Right cardiac atrium (tissue), 5 donors: ENCODE data around the gene DCP1B. TPM values are rescaled to one million over a fixed set of nuclear protein-coding genes. Genes with fewer than 3 reads are reported as not detected.

ENCODE experiments used
- ATAC-seq, 2 donors: fragments of 200-7000 bp; cut with Tn5 transposase; one replicate each; pipeline versions ENCODE4 v1.8.0 to v1.9.1; 2020; ENCODE audit warnings: moderate library complexity in 2 of 2, mild to moderate bottlenecking in 1 of 2
- DNase-seq, 3 donors: peaks; one replicate each; pipeline ENCODE4 v3.0.0-alpha.2; 2020
- H3K27ac ChIP-seq: one replicate; pipeline ENCODE4 v1.5.1; 2013; ENCODE audit warnings: mild to moderate bottlenecking, low read length, control low read depth, moderate library complexity
- H3K27me3 ChIP-seq: one replicate; pipeline ENCODE4 v1.6.1; 2013; ENCODE audit not compliant: control insufficient read depth, insufficient read depth
- H3K4me1 ChIP-seq: one replicate; pipeline ENCODE4 v1.6.1; 2013; ENCODE audit warnings: low read length; ENCODE audit not compliant: control insufficient read depth, insufficient read depth
- H3K4me3 ChIP-seq: one replicate; pipeline ENCODE4 v1.5.1; 2013; ENCODE audit warnings: low read length, control low read depth
- H3K9me3 ChIP-seq: one replicate; pipeline ENCODE4 v1.6.1; 2013; ENCODE audit warnings: low read length; ENCODE audit not compliant: control insufficient read depth
- WGBS: extraction: QIAGEN DNeasy Blood & Tissue Kit; methylation state at CpG from one replicate; pipeline ENCODE4 v1.1.7; 2013; 5-methylcytosine and 5-hydroxymethylcytosine counted together
- intact Hi-C, 4 donors: fragments of 100-400 bp; cut with DNase I; formaldehyde crosslinking; loops; one replicate each; pipeline versions ENCODE4 v1.11.0 to v1.14.0; 2022 to 2023
- polyA plus RNA-seq: library from polyadenylated mRNA; stranded (reverse); fragments of 200-250 nt; gene quantifications from one replicate; pipeline ENCODE4 v1.2.3, GENCODE V29; 2013
- total RNA-seq, 4 donors: library from RNA; stranded (reverse); fragmentation: NEBNext Ultra II Directional; extraction: Animal tissue kit (Norgen Biotek cat#: 25700); gene quantifications; one replicate each; pipeline ENCODE4 v1.2.1, GENCODE V29; 2021
- donor health status: healthy with polysubstance abuse.
- donor health status: DM: no; HTN: yes; CAD: no.
- donor health status: DM: no; HTN: no; CAD: no.
- donor health status: DM: no; HTN: yes; CAD: no; lungs with severe emphysema.
- donor health status: DM: yes; HTN: yes; CAD: no.

The DCP1B gene
- total and polyA plus RNA-seq, 5 donors, result 3.4 to 4.8 (median 3.5) TPM

- intact Hi-C loops, result loop anchor here in 2 of 4 donors (5.0 kb wide), 2 partner anchors 59 to 64 kb away; no protein-coding TSS in a partner anchor
- peak; percentile 29 to 80 (median 65) for DNase-seq
- 48% methylated on average over 9 of the region's 9 CpGs for WGBS
- H3K27me3 ChIP-seq, result no peaks in the 10 kb centered on the region
- no peaks in the 10 kb centered on the region for H3K4me1 ChIP-seq
- peak overlapping the region; percentile 65 for H3K4me3 ChIP-seq
- peak; percentile 72 to 76 for ATAC-seq
- H3K27ac ChIP-seq, result peak overlapping the region; percentile 98
- no peaks in the 10 kb centered on the region for H3K9me3 ChIP-seq
These were observed 31.4 kb downstream of the DCP1B start for GRCh38 chr12:1972856-1973317.

DNA sequence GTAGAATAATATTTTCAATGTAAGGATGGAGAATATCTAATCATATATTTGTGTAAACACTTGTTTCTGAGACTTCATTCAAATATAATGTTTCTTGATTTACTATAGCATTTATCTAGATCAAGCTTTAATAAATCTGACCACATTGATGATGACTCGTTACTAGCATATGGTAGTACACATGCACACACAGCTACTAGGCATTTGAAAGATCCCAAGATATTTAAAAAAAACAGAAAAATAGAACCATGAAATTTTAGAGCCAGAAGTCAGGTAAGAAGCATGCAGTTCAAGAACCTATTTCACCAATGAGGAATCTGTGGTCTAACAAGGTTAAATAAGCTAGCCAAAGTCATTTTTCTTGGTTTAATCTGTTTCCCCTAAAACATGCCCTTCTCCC is 32.0 kb downstream of the DCP1B start:
- intact Hi-C loops, result loop anchor here in 2 of 4 donors (5.0 kb wide), 2 partner anchors 60 to 65 kb away; no protein-coding TSS in a partner anchor
- Histone ChIP-seq H3K9me3 (no peaks in the 10 kb centered on the region), H3K27ac (no peak overlapping the region), H3K27me3 (no peaks in the 10 kb centered on the region), H3K4me1 (no peaks in the 10 kb centered on the region), H3K4me3 (peak overlapping the region; percentile 65)
- ATAC-seq, result no peak
- DNase-seq, result no peak
- WGBS, result 60% methylated on average over 1 of the region's 1 CpG

GRCh38 chr12:1970331-1970900 is 33.8 kb downstream of the DCP1B start:
- intact Hi-C loops, result loop anchor here in 2 of 4 donors (5.0 kb wide), 2 partner anchors 62 to 67 kb away; no protein-coding TSS in a partner anchor
- ATAC-seq, result peak; percentile 35 to 68
- peak overlapping the region; percentile 79 for H3K4me3 ChIP-seq
- no peaks in the 10 kb centered on the region for H3K27me3 ChIP-seq
- H3K27ac ChIP-seq, result peak overlapping the region; percentile 85
- H3K9me3 ChIP-seq, result no peaks in the 10 kb centered on the region
- DNase-seq, result no peak
- 47% methylated on average over 3 of the region's 3 CpGs for WGBS
- H3K4me1 ChIP-seq, result no peaks in the 10 kb centered on the region

- peak in 1 of 3 donors; percentile 40 for DNase-seq
- no peaks in the 10 kb centered on the region for H3K9me3 ChIP-seq
- H3K4me3 ChIP-seq, result no peak overlapping the region
- no peak overlapping the region for H3K27ac ChIP-seq
- no peaks in the 10 kb centered on the region for H3K4me1 ChIP-seq
- intact Hi-C loops, result no loop called here
- WGBS, result 68% methylated on average over 4 of the region's 4 CpGs
- H3K27me3 ChIP-seq, result no peaks in the 10 kb centered on the region
- ATAC-seq, result peak; percentile 76 to 86
These were observed 37.6 kb downstream of the DCP1B start for GRCh38 chr12:1966561-1967226.

DNA sequence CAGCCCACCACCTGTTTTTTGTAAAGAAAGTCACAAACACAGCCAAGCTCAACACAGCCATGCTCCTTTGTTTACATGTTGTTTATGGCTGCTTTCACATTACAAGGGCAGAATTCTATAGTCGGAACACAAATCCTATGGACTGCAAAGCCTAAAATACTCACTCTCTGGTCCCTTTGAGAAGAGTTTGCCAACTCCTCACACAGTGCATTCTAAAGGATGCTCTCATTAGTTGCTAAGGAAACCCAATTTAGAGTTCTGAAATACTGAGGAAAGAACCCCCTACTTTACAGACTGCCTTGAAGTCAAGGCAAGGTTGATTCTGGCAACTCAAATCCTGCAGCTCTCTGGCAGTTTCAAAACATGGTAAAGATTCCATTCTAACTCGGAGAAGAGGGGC is 38.3 kb downstream of the DCP1B start:
- no peaks in the 10 kb centered on the region for H3K27me3 ChIP-seq
- H3K27ac ChIP-seq, result no peak overlapping the region
- H3K4me1 ChIP-seq, result no peaks in the 10 kb centered on the region
- ATAC-seq (no peak), DNase-seq (no peak)
- no peaks in the 10 kb centered on the region for H3K9me3 ChIP-seq
- WGBS, result 90% methylated on average over 2 of the region's 2 CpGs
- no peak overlapping the region for H3K4me3 ChIP-seq
- intact Hi-C loops, result no loop called here

DNA sequence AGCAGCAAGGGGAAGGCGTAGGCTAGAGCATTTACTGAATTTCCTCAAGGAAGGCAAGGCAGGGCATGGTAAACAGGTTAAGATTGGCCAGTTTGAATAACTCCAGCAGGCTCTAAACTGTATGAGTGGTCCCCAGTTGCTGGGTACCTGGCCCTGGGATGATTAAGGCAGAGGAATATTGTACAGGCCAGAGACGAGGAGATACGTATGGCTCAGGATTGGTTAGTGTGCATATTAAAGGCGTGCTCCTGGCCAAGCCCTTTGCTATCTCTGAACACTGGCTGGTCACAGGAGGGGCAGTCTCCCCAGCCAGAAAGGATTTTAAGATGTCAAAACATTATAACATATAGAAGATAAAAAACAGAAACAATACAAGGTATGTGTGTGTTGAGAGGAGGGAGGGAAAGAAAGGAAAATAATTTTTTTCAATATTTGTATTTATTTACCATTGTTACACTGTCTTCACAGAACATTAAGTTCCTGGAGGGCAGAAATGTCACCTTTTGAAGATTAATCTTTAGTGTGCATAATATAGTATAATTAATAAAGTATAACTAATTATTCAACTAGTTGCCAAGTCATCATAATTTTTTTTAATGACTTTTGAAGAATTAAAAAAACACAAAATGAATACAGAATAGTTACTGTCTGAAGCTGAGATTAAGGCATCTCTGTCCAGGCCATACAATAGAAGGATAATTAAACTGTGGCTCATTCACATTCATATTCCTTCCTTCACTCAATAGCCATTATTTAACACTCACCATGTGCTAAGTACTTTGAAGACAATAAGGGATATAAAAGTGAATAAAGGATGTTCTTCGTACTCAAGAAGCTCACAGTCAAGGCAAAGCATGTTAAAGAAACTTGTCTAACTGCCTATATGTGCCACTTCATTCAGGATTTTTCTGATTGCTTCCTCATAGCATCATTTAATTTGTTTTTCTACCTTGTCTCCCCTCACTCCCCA is 41.9 kb downstream of the DCP1B start:
- Histone ChIP-seq H3K4me3 (no peak overlapping the region), H3K27me3 (no peaks in the 10 kb centered on the region), H3K9me3 (no peaks in the 10 kb centered on the region), H3K27ac (no peak overlapping the region), H3K4me1 (no peaks in the 10 kb centered on the region)
- WGBS, result 90% methylated on average over 5 of the region's 5 CpGs
- DNase-seq (no peak), ATAC-seq (no peak)
- intact Hi-C loops, result no loop called here

- Histone ChIP-seq H3K9me3 (no peaks in the 10 kb centered on the region), H3K4me3 (no peak overlapping the region), H3K27ac (no peak overlapping the region), H3K27me3 (no peaks in the 10 kb centered on the region), H3K4me1 (no peaks in the 10 kb centered on the region)
- 89% methylated on average over 3 of the region's 3 CpGs for WGBS
- intact Hi-C loops, result no loop called here
- DNase-seq, result no peak
- no peak for ATAC-seq
These were observed 47.5 kb downstream of the DCP1B start for GRCh38 chr12:1956716-1957115.

DNA sequence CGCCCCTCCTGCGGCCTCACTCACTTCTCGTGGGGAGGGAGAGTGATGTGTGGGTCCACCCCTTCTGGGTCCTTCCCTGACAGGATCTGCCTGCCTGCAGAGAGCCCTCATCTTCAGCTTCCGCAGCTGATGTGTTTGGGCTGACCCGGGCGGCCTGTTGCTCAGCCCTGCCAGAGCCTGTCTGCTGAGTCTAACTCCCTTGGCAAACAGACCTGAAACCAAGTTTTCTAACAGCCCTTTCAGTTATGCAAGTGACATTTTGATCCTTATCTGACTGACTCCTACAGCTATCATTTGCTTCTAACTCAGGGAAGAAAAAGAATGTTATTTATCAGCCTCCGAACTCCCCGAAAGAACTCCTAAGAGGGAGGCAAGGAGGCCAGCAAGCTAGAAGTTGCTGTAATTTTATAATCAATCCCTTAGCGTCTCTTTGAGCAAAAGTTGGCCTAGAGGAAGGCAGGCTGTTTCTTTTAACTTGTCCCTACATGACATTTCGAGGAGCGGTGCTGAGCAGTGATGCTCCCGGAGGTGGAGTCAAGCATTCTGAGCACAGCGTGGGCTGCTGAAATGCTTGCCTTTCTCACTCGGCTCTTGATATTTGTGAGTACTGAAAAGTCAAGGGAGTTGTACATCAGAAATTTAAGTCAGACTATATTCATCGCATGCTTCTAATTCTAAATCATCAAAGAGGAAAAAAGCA is 54.3 kb downstream of the DCP1B start:
- DNase-seq (peak in 2 of 3 donors; percentile 45 to 67), ATAC-seq (peak; percentile 56 to 67)
- no peaks in the 10 kb centered on the region for H3K27me3 ChIP-seq
- intact Hi-C loops, result no loop called here
- no peaks in the 10 kb centered on the region for H3K9me3 ChIP-seq
- WGBS, result 55% methylated on average over 15 of the region's 15 CpGs
- H3K4me3 ChIP-seq, result no peak overlapping the region
- peaks cover 3% of the 10 kb centered on the region for H3K4me1 ChIP-seq
- H3K27ac ChIP-seq, result no peak overlapping the region

- no peaks in the 10 kb centered on the region for H3K27me3 ChIP-seq
- no peak overlapping the region for H3K27ac ChIP-seq
- DNase-seq (peak in 2 of 3 donors; percentile 22 to 30), ATAC-seq (peak in 1 of 2 donors; percentile 33)
- 97% methylated on average over 11 of the region's 11 CpGs for WGBS
- H3K4me3 ChIP-seq, result no peak overlapping the region
- peaks cover 3% of the 10 kb centered on the region for H3K4me1 ChIP-seq
- intact Hi-C loops, result no loop called here
- no peaks in the 10 kb centered on the region for H3K9me3 ChIP-seq
These were observed 55.4 kb downstream of the DCP1B start for GRCh38 chr12:1948883-1949282.

GRCh38 chr12:1947081-1947480 is 57.2 kb downstream of the DCP1B start:
- H3K27ac ChIP-seq, result no peak overlapping the region
- 63% methylated on average over 1 of the region's 1 CpG for WGBS
- intact Hi-C loops, result no loop called here

More at GRCh38 chr12:1947081-1947480, 57.2 kb downstream of the DCP1B start:
- Histone ChIP-seq H3K4me3 (no peak overlapping the region), H3K4me1 (peaks cover 3% of the 10 kb centered on the region), H3K9me3 (no peaks in the 10 kb centered on the region), H3K27me3 (no peaks in the 10 kb centered on the region)
- no peak for DNase-seq
- ATAC-seq, result no peak
